HFFc6 (cell line): Measurements from ENCODE around the gene ZNF555. TPM values are rescaled to one million over a fixed set of nuclear protein-coding genes. Genes with fewer than 3 reads are reported as not detected.
A peak's percentile ranks its signal among the peaks of the same experiment; 100 is the strongest.

Source experiments
- DNase-seq: peaks from one replicate; pipeline ENCODE4 v3.0.0-alpha.2; 2018
- H3K27ac Mint-ChIP-seq: 2 replicates; pipeline ENCODE4 v1.8.0; 2020; ENCODE audit warnings: mild to moderate bottlenecking, mixed read lengths
- H3K27me3 Mint-ChIP-seq: 2 replicates; pipeline ENCODE4 v1.8.0; 2021; ENCODE audit warnings: mild to moderate bottlenecking, moderate library complexity, mixed read lengths; ENCODE audit not compliant: insufficient read depth
- H3K36me3 Mint-ChIP-seq: 2 replicates; pipeline ENCODE4 v1.8.0; 2021; ENCODE audit warnings: low read depth, mixed read lengths
- H3K4me1 Mint-ChIP-seq: 2 replicates; pipeline ENCODE4 v1.8.0; 2020; ENCODE audit warnings: low read depth, mixed read lengths
- H3K4me3 Mint-ChIP-seq: 2 replicates; pipeline ENCODE4 v1.8.0; 2020; ENCODE audit warnings: mild to moderate bottlenecking, moderate library complexity, mixed read lengths
- H3K9me3 Mint-ChIP-seq: 2 replicates; pipeline ENCODE4 v1.8.0; 2020; ENCODE audit warnings: mild to moderate bottlenecking, mixed read lengths
- total RNA-seq, 6 experiments: library from RNA; stranded (reverse); fragmentation: NEBNext Ultra II Directional; extraction: Animal tissue kit (Norgen Biotek cat#: 25700); gene quantifications; 2 replicates in 1 of 6; 3 replicates in 5 of 6; pipeline ENCODE4 v1.2.3, GENCODE V29; 2021
- TF ChIP-seq, protein P1 (sequence below): fragments of 200-600 bp; sonication (generic); IDR thresholded peaks from 2 replicates; pipeline ENCODE4 v1.5.0; 2021; ENCODE audit warnings: antibody characterized with exemption, mild to moderate bottlenecking

Gene ZNF555
- total RNA-seq, 6 experiments from 2014 or later, result 3.7 to 5.6 (median 3.8) TPM

DNA sequence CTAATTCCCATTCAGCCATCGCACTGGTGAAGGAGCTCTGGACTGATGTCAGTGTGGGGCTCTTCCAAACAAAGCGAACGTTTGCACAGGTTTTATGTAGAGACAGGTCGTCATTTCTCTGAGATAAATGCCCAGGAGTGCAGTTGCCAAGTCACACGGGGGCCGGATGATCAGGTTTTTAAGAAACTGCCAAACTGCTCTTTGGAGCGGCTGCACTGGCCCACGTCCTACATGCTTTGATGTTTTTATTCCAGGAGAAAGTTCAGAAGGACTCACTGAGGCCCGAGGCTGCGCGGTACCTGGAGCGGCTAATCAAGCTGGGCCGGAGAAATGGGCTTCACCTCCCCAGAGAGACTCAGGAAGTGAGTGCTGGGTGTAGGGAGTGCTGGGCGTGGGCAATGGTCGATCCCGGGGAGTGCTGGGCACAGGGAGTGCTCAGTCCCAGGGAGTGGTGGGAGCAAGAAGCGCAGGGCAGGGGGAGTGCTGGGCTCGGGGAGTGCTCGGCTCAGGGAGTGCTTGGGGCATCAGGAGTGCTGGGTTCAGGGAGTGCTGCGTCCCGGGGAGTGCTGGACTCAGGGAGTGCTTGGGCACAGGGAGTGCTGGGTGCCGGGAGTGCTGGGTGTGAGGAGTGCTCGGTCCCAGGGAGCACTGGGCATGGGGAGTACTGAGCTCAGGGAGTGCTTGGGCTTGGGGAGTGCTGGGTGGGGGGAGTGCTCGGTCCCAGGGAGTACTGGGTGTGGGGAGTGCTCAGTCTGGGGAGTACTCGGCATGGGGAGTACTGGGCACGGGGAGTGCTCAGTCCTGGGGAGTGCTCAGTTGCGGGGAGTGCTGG, 45.2 kb upstream of the ZNF555 start:
- Mint-ChIP-seq H3K4me3 (no peak overlapping the region), H3K36me3 (peaks cover 8% of the 10 kb centered on the region; the same call in 1 of the 2 replicates)

DNA sequence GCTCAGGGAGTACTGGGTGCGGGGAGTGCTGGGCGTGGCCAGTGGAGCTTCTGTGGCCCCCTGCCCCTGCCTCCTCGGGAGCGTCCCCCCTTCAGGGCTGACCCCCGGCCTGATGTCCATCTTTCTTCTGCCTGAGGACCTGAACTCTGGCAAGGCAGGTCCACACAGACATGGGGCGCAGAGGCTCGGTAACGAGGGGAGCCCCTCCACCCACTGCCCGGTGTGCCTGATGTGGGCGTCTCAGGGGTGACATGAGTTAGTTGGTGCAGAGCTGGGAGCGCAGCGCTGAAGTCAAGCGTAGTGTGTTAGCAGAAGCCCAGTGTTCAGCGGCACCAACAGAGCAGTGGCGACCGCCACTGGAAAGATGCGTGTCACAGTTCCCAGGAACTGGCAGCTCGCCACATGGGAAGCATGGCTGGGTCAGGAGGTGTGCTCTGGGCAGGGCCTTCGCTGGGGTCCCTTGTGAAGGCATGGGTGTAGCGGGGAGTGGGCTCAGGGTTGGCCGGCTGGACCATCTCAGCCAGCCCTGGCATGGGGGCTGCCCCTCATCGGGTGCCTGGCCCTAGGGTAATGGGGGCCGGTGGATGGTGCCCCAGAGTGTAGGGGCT, 44.5 kb upstream of the ZNF555 start:
- no peak for DNase-seq
- TF ChIP-seq, protein P1, sequence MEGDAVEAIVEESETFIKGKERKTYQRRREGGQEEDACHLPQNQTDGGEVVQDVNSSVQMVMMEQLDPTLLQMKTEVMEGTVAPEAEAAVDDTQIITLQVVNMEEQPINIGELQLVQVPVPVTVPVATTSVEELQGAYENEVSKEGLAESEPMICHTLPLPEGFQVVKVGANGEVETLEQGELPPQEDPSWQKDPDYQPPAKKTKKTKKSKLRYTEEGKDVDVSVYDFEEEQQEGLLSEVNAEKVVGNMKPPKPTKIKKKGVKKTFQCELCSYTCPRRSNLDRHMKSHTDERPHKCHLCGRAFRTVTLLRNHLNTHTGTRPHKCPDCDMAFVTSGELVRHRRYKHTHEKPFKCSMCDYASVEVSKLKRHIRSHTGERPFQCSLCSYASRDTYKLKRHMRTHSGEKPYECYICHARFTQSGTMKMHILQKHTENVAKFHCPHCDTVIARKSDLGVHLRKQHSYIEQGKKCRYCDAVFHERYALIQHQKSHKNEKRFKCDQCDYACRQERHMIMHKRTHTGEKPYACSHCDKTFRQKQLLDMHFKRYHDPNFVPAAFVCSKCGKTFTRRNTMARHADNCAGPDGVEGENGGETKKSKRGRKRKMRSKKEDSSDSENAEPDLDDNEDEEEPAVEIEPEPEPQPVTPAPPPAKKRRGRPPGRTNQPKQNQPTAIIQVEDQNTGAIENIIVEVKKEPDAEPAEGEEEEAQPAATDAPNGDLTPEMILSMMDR, result no peak
- Mint-ChIP-seq H3K4me3 (no peak overlapping the region), H3K9me3 (no peaks in the 10 kb centered on the region), H3K27ac (no peak overlapping the region), H3K36me3 (peaks cover 11% of the 10 kb centered on the region; the same call in 1 of the 2 replicates), H3K4me1 (no peaks in the 10 kb centered on the region), H3K27me3 (peaks cover 2% of the 10 kb centered on the region; the same call in 1 of the 2 replicates)

More for the DNA sequence above, 45.2 kb upstream of the ZNF555 start:
- Mint-ChIP-seq H3K9me3 (no peaks in the 10 kb centered on the region), H3K27ac (no peak overlapping the region), H3K4me1 (no peaks in the 10 kb centered on the region), H3K27me3 (peaks cover 2% of the 10 kb centered on the region; the same call in 1 of the 2 replicates)
- TF ChIP-seq, protein P1, result no peak
- DNase-seq, result no peak

DNA sequence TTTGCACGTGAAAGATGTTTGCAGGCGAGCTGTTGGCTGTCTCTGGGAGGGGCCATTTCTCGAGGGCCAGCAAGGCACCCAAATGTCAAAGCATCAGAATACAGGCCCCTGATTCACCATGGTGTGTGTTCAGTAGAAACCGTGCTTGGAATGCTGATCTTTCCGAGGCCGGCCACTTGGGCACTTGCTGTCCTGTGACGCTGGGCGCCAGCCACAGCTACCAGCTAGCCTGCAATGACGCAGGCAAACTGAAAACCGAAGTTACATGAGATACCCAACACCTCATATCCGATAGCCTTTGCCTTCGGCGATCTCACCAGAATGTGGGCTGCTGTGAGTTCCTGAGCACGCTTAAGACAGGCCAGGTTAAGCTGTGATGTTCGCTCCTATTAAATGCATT, 44.0 kb upstream of the ZNF555 start:
- Mint-ChIP-seq H3K27ac (no peak overlapping the region), H3K27me3 (peaks cover 2% of the 10 kb centered on the region; the same call in 1 of the 2 replicates), H3K36me3 (peaks cover 14% of the 10 kb centered on the region; the same call in 1 of the 2 replicates), H3K4me3 (no peak overlapping the region), H3K4me1 (no peaks in the 10 kb centered on the region), H3K9me3 (no peaks in the 10 kb centered on the region)
- TF ChIP-seq, protein P1, result no peak
- no peak for DNase-seq

DNA sequence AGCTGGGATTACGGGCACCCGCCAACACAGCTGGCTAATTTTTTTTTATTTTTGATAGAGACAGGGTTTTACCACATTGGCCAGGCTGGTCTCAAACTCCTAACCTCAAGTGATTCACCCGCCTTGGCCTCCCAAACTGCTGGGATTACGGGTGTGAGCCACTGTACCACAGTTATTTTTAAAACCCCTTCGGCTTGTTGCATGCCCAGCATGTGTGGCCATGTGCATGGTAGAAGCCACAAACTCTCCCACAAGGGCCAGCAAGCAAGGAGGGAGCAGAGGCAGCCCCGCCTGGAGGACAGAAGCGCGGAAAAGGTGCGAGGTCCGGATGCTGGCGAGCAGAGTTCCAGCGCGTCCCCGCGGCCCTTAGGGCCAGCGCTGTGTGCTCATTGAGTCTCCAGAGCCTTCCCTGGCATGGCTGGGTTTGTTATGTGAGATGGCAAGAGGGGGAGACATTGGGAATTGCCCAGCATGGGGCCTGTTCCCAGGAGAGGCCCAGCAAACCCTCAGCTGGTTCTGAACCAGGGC, 43.1 kb upstream of the ZNF555 start:
- TF ChIP-seq, protein P1, result no peak
- no peaks in the 10 kb centered on the region for H3K4me1 Mint-ChIP-seq

DNA sequence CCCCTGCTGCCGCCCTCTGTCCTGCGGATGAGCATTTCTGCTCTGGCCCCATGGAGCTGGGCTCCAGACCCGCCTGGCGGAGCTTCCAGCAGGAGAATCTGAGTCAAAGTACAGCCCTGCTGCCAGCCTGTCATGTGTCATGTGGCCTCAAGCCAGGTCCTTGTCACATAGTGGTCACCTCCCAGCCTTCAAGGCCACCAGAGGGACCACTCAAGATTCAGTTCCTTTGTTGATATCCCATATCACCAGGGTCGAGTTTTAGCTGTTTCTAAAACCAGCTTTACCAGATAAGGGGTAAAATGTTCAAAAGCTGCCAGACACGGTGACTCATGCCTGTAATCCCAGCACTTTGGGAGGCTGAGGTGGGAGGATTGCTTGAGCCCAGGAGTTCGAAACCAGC, 42.5 kb upstream of the ZNF555 start:
- peaks cover 2% of the 10 kb centered on the region for H3K27me3 Mint-ChIP-seq
- no peak for DNase-seq
- TF ChIP-seq, protein P1, result no peak
- peak overlapping the region; percentile 40; the same call in 1 of the 2 replicates for H3K27ac Mint-ChIP-seq
- H3K36me3 Mint-ChIP-seq, result peaks cover 24% of the 10 kb centered on the region
- no peaks in the 10 kb centered on the region for H3K4me1 Mint-ChIP-seq
- no peak overlapping the region for H3K4me3 Mint-ChIP-seq
- H3K9me3 Mint-ChIP-seq, result no peaks in the 10 kb centered on the region

More for the DNA sequence above, 43.1 kb upstream of the ZNF555 start:
- Mint-ChIP-seq H3K9me3 (no peaks in the 10 kb centered on the region), H3K27me3 (peaks cover 2% of the 10 kb centered on the region), H3K27ac (no peak overlapping the region), H3K36me3 (peaks cover 23% of the 10 kb centered on the region), H3K4me3 (no peak overlapping the region)
- no peak for DNase-seq
